ENCODE results near the gene DYNLT4. TPM values are rescaled to one million over a fixed set of nuclear protein-coding genes. Genes with fewer than 3 reads are reported as not detected.

DYNLT4 gene
- total and polyA plus RNA-seq, 2 of the 13 experiments (the other 11 are each of a cell fraction or from before 2014, with no cell fraction given) = 0.77 TPM; not detected in 1

GRCh38 chr1:44808938-44809917, 2.1 kb upstream of the DYNLT4 start (continued):
- no peak for TF ChIP-seq ZBTB43 (CRISPR knock-in tag; conservative IDR thresholded peaks at IDR 0.05)
- TF ChIP-seq ZNF431 (CRISPR knock-in tag; IDR thresholded peaks at IDR 0.05; ENCODE audit: borderline replicate concordance, low read depth) = no peak
- TF ChIP-seq IRF1 (CRISPR knock-in tag; IDR thresholded peaks at IDR 0.05; ENCODE audit: low read depth) = no peak
- no peak for TF ChIP-seq JARID2 (CRISPR knock-in tag; IDR thresholded peaks at IDR 0.05; ENCODE audit: insufficient replicate concordance)
- TF ChIP-seq ZNF24 (IDR thresholded peaks at IDR 0.05) = no peak
- no peak for TF ChIP-seq KLF11 (CRISPR knock-in tag; IDR thresholded peaks at IDR 0.05)
- TF ChIP-seq KAT8 (CRISPR knock-in tag; IDR thresholded peaks at IDR 0.05) = no peak
- TF ChIP-seq DPF2 (CRISPR knock-in tag; IDR thresholded peaks at IDR 0.05; ENCODE audit: borderline replicate concordance, low read depth) = peak; percentile 40; the same call in 1 of the 2 replicates
- TF ChIP-seq FOXK1 (CRISPR knock-in tag; IDR thresholded peaks at IDR 0.05; ENCODE audit: borderline replicate concordance, low read depth) = peak; percentile 10; the same call in 1 of the 2 replicates
- TF ChIP-seq HMGXB4 (CRISPR knock-in tag; IDR thresholded peaks at IDR 0.05; ENCODE audit: borderline replicate concordance in 1 of 2, low read depth in 1 of 2) = no peak
- no peak for TF ChIP-seq RAD51 (IDR thresholded peaks at IDR 0.05; ENCODE audit: borderline replicate concordance)
- TF ChIP-seq SMAD9 (CRISPR knock-in tag; IDR thresholded peaks at IDR 0.05) = no peak
- TF ChIP-seq TP53 (CRISPR knock-in tag; conservative IDR thresholded peaks at IDR 0.05) = no peak
- no peak for TF ChIP-seq ZNF30 (CRISPR knock-in tag; IDR thresholded peaks at IDR 0.05)
- TF ChIP-seq ZFP90 (CRISPR knock-in tag; IDR thresholded peaks at IDR 0.05; ENCODE audit: borderline replicate concordance) = 0 out of 2 replicates have a peak, but pooled peaks have one; percentile 59
- no peak for TF ChIP-seq ZNF580 (CRISPR knock-in tag; IDR thresholded peaks at IDR 0.05; ENCODE audit: borderline replicate concordance, low read depth)
- no peak for TF ChIP-seq SMAD1 (CRISPR knock-in tag; IDR thresholded peaks at IDR 0.05; ENCODE audit: borderline replicate concordance, low read depth)
- no peak for TF ChIP-seq MXD4 (CRISPR knock-in tag; IDR thresholded peaks at IDR 0.05)
- TF ChIP-seq ARID5B (CRISPR knock-in tag; IDR thresholded peaks at IDR 0.05) = no peak
- TF ChIP-seq ATF7-NPFF (CRISPR knock-in tag; IDR thresholded peaks at IDR 0.05; ENCODE audit: low read depth) = no peak
